ENCODE measurements around the gene COLEC11.

- TF ChIP-seq CTCF (IDR thresholded peaks at IDR 0.05): no peak
- TF ChIP-seq POLR2AphosphoS5 (IDR thresholded peaks at IDR 0.05; ENCODE audit: insufficient read depth in 1 of 2, low read depth in 1 of 2): no peak
- no peak for TF ChIP-seq POLR2A (IDR thresholded peaks at IDR 0.05)
Observed at GRCh38 chr2:3643371-3644245, 48.7 kb downstream of the COLEC11 start.
